ENCODE results near the gene NID2. TPM values are rescaled to one million over a fixed set of nuclear protein-coding genes. Genes with fewer than 3 reads are reported as not detected.

The NID2 gene
- total and polyA plus RNA-seq, 2 experiments from 2014 or later, result 179 to 538 TPM

DNA sequence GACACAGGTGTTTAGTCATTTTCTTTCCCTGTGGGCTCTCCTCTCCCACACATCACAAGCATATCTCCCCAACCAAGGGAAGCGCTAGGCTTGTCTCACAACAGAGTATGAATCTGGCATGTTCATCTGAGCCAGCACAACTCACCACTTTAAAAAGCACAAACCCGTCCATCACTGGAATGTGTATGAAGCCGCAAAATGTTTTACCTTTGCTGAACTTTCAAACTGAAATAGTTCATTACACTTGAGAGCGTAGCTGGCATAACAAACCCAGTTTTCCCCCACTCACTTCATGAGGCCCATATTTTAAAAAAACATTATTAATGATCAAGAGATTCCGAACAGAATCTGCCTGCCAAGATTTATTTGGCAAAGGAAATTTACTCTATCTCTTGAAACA, 15.8 kb downstream of the NID2 start:
- Histone ChIP-seq H3K36me3 (peaks cover 40% of the 10 kb centered on the region), H3K4me3 (no peak overlapping the region), H3K9me3 (ENCODE audit: low read depth) (no peaks in the 10 kb centered on the region), H3K4me1 (ENCODE audit: low read depth) (peaks cover 57% of the 10 kb centered on the region), H3K27ac (peak overlapping the region; percentile 85), H3K27me3 (no peaks in the 10 kb centered on the region)
- TF ChIP-seq, protein P1, sequence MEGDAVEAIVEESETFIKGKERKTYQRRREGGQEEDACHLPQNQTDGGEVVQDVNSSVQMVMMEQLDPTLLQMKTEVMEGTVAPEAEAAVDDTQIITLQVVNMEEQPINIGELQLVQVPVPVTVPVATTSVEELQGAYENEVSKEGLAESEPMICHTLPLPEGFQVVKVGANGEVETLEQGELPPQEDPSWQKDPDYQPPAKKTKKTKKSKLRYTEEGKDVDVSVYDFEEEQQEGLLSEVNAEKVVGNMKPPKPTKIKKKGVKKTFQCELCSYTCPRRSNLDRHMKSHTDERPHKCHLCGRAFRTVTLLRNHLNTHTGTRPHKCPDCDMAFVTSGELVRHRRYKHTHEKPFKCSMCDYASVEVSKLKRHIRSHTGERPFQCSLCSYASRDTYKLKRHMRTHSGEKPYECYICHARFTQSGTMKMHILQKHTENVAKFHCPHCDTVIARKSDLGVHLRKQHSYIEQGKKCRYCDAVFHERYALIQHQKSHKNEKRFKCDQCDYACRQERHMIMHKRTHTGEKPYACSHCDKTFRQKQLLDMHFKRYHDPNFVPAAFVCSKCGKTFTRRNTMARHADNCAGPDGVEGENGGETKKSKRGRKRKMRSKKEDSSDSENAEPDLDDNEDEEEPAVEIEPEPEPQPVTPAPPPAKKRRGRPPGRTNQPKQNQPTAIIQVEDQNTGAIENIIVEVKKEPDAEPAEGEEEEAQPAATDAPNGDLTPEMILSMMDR (IDR thresholded peaks at IDR 0.05; ENCODE audit: low read depth, low read length), result no peak
- peak in 1 of 2 donors; percentile 69 for DNase-seq (ENCODE audit: low read depth in 1 of 2, low spot score in 1 of 2)

DNA sequence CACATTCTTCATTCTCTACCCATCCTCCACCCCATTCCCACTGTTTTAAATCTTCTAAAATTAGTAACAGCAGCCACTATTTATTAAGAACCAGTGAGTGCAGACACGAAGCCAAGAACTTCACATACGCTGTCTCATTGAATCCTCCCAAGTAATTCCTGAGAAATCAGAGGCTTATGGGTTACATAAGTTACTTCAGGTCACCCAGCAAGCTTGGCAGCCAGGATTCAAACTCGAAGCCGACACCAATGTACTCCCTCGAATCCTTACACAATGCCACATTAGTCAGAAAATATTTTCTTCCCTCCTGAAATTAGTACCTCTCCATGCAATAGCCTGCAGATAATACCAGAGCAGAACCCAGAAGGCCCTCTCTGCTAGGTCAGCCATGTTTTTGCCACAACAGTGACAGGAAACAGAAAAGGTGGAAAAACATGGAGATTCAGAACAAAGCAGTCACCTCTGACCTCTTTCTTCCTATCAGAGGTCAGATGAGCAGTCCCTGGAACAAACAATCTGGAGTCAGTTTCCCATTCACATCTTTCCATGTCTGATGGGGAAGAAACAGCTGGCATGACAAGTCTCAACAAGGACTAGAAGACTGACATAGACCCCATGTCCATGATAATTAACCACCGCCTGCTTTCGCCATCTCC, 16.4 kb downstream of the NID2 start:
- Histone ChIP-seq H3K27ac (peak overlapping the region; percentile 85), H3K27me3 (no peaks in the 10 kb centered on the region), H3K36me3 (peaks cover 36% of the 10 kb centered on the region), H3K4me3 (peak overlapping the region; percentile 5), H3K4me1 (ENCODE audit: low read depth) (peaks cover 62% of the 10 kb centered on the region), H3K9me3 (ENCODE audit: low read depth) (no peaks in the 10 kb centered on the region)
- TF ChIP-seq, protein P1 (IDR thresholded peaks at IDR 0.05; ENCODE audit: low read depth, low read length), result no peak
- DNase-seq (ENCODE audit: low read depth in 1 of 2, low spot score in 1 of 2), result peak in 1 of 2 donors; percentile 94

DNA sequence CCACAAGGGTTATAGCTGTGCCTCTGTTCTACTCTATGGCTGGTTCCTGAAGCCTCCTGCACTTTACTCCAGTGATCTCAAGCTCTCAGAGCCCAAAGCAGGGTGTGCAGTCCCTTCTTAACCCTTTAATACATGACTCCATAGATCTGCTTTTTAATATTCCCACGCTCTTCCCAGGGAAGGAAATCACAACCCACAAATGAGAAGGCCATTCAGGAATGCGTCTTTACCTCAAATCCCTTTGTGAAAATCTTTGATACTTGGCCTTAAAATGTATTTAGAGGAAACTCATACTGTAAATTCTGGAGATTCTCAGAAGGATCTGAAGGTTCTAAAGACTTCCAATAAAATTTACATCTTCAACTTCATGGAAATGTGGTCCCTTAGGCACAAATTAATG, 17.0 kb downstream of the NID2 start:
- H3K4me3 ChIP-seq, result peak overlapping the region; percentile 5

DNA sequence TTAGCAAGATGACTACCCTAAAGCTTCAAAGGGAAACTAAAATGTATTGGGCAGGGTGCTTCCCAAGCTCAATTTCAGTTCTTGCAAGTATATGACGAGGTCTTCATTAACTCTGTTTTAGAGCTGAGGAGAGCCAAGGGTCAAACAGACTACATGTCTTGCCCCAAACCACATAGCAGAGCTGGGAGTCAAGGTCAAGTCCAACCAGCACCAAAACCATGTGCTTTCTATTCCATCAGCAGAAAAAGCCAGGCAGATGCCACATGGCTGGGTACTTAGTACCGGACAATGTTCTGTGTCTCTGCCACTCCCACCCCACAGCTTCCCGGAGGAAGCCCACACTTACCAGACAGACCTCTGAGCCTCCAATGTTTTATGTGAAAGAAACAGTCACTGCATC, 17.6 kb downstream of the NID2 start:
- TF ChIP-seq, protein P1 (IDR thresholded peaks at IDR 0.05; ENCODE audit: low read depth, low read length), result no peak
- no peak overlapping the region for H3K4me3 ChIP-seq
- no peaks in the 10 kb centered on the region for H3K27me3 ChIP-seq
- no peak for DNase-seq (ENCODE audit: low read depth in 1 of 2, low spot score in 1 of 2)
- H3K9me3 ChIP-seq (ENCODE audit: low read depth), result no peaks in the 10 kb centered on the region
- peak overlapping the region; percentile 85 for H3K27ac ChIP-seq
- H3K4me1 ChIP-seq (ENCODE audit: low read depth), result peaks cover 72% of the 10 kb centered on the region
- H3K36me3 ChIP-seq, result peaks cover 35% of the 10 kb centered on the region

More for the DNA sequence above, 17.0 kb downstream of the NID2 start:
- peak in 1 of 2 donors; percentile 50 for DNase-seq (ENCODE audit: low read depth in 1 of 2, low spot score in 1 of 2)
- Histone ChIP-seq H3K36me3 (peaks cover 36% of the 10 kb centered on the region), H3K27me3 (no peaks in the 10 kb centered on the region), H3K9me3 (ENCODE audit: low read depth) (no peaks in the 10 kb centered on the region), H3K4me1 (ENCODE audit: low read depth) (peaks cover 68% of the 10 kb centered on the region), H3K27ac (peak overlapping the region; percentile 85)
- TF ChIP-seq, protein P1 (IDR thresholded peaks at IDR 0.05; ENCODE audit: low read depth, low read length), result no peak

DNA sequence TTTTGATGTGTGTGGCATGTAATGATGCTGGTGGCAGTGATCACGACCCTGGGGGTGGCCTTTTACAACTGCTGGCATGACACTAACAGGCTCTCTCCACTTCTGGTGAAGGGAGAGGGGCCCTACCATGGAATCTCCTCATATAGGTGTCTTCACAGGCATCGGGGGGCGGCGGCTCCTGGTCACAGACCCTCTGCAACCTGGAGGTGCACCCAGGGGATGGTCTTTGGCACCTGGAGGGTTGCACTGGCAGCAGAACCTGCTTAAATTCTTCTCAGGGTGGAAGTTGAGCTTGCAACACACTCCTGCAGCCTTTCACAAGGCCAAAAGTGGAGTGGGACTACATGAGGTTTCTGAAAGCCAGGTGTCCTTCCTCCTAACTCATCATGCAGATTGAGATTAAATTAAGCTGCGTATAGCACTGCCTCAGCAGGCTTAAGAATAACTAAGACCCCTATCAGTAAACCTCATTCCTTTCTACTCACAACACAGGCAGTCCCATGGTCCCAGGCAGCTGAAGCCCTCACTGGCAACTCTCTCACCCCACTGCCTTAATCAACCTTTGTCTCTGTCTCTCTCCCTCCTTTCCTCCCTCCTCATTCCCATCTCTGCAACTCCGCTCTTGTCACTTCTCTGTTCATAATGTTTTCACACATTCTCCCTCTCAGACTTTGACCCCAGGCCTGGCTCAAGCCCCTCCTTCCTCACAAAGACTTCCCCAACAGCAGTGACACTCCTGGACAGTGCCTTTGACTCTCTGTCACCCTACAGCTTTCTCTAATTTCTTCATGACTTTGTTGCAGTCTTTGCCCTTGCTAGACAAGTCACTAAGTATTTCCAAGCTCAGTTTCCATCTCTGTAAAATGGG, 18.9 kb downstream of the NID2 start:
- H3K27me3 ChIP-seq, result no peaks in the 10 kb centered on the region
- no peaks in the 10 kb centered on the region for H3K9me3 ChIP-seq (ENCODE audit: low read depth)
- DNase-seq (ENCODE audit: low read depth in 1 of 2, low spot score in 1 of 2), result no peak
- peak overlapping the region; percentile 85 for H3K27ac ChIP-seq
- TF ChIP-seq, protein P1 (IDR thresholded peaks at IDR 0.05; ENCODE audit: low read depth, low read length), result no peak
- H3K4me1 ChIP-seq (ENCODE audit: low read depth), result peaks cover 82% of the 10 kb centered on the region
- H3K4me3 ChIP-seq, result no peak overlapping the region
- H3K36me3 ChIP-seq, result peaks cover 22% of the 10 kb centered on the region

Measured in cardiac muscle cell (in vitro differentiated cells and primary cell).